COLO668 (cell line): Measurements from ENCODE around the gene MTSS2.

Experiments used
- DNase-seq: peaks from one replicate; lab custom pipeline; 2025; ENCODE audit not compliant: unreplicated experiment; lab: John Stamatoyannopoulos, UW

Gene MTSS2

GRCh38 chr16:70687102-70687511 is 1.3 kb upstream of the MTSS2 start:
- peak; percentile 73 for DNase-seq

DNA sequence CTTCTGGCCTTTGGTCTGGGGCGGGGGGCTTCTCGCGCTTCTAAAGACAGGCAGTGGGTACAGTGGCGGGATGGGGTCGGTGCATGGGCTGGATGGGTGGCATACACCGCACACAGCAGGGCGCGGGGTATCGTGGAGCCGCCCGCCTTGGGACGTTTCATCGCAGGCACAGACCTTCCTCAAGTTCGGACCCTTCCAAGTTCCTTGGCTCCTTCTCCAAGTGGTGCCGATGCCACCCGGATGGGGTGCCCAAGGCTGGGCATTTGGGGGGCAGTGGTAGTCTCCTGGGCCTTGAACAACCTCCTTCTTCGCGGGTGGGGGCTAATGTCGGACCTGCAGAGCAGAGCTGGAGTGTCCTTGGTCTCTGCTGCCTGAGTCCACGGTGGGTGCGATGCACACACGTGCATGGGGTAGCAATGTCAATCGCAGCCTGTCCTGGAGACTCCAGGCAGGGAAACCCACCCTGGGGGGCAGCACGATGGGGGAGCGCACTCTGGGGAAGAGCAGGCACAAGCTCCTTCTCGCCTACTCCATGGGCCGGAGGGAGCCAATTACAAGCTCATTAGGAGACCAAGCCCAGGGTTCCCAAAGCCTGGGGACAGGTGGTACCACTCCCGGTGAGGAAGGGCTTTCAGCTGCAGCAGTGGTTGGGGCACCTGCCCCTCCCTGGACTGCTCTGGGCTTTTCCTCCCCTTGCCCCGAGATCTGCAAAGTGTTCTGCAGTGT is 686 bp upstream of the MTSS2 start:
- DNase-seq, result peak; percentile 71

GRCh38 chr16:70685061-70685937 is 554 bp downstream of the MTSS2 start:
- DNase-seq, result peak; percentile 77

DNA sequence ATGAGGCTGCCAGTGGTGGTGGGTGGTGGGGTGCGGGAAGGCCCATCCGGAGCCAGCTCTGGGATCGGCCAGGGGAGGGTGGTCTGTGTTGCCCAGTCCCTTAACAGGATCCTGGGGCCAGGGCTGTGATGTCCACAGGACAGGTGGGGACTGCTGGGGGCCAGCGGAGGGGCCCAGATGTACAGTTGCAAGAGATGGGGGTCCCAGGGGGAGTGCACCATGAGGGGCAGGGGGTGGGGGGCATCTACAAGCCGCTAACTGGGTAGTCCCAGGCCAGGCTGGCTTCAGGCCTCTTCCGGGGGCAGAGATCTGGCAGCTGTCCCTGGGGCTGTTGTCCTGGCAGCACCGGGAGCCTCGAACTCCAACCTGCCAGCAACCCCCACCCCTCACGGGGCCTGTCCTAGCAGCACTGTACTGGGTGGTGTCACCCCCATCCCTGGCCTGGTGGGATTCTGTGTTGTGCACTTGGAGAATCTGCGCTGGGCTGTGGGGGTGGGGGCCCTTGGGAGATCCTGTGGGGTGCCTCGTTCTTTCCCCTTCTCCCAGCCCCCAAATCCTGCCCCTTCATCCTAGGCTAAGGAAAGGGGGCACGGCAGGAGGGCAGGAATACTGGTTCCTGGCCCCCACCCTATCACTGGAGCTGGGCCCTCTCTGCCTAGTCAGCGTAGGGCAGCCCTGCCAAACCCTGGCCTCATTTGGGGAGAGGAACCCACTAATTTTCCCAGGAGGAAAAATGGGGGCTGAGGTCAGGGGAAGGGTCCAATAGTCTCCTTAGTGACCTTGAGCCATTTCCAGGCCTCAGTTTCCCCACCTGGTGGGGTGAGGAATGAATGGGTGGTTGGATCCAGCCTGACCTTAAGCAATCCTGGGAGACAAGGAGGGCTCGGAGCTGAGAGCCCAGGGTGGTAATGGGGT is 1.4 kb downstream of the MTSS2 start:
- DNase-seq, result peak; percentile 15

DNA sequence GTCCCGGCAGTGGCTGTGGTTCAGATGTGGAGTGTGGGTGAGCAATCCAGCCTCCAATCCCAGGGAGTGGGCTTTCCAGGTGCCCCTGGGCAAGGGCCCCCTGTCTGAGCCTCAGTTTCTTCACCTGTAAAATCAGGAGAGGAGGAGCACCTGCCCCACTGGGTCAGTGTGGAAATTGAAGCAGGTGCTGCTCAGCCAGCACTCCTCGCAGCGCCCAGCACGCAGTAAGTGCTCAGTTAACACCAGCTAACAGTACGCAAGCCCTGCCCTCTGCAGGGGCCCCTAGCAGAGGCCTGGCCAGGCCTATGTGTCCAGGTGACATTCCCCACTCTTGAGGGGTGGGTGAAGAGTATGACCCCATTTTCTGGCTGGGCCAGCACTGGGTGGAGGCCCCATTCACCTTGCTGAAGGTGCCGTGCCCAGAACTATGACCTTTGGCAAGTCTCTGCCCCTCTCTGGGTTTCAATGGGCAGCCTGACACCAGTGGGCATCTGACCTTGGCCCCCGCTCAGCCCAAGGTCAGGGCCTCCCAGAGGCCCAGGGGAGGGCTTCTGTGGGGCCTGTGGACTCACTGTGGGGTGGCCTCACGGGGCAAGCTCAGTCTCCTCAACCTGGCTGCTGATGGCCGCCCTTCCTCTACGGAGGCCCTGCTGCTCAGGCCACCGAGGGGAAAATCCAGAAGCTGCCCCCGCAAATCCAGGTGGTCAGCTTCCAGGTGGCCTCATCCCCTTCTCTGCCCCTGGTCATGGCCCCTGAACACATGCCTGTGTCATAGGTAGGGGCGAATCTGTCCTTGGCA is 2.5 kb downstream of the MTSS2 start:
- DNase-seq, result no peak

- DNase-seq, result peak; percentile 24
Measured at GRCh38 chr16:70682239-70683145, 3.4 kb downstream of the MTSS2 start.

- DNase-seq, result no peak
Measured at GRCh38 chr16:70681382-70682238, 4.2 kb downstream of the MTSS2 start.

DNA sequence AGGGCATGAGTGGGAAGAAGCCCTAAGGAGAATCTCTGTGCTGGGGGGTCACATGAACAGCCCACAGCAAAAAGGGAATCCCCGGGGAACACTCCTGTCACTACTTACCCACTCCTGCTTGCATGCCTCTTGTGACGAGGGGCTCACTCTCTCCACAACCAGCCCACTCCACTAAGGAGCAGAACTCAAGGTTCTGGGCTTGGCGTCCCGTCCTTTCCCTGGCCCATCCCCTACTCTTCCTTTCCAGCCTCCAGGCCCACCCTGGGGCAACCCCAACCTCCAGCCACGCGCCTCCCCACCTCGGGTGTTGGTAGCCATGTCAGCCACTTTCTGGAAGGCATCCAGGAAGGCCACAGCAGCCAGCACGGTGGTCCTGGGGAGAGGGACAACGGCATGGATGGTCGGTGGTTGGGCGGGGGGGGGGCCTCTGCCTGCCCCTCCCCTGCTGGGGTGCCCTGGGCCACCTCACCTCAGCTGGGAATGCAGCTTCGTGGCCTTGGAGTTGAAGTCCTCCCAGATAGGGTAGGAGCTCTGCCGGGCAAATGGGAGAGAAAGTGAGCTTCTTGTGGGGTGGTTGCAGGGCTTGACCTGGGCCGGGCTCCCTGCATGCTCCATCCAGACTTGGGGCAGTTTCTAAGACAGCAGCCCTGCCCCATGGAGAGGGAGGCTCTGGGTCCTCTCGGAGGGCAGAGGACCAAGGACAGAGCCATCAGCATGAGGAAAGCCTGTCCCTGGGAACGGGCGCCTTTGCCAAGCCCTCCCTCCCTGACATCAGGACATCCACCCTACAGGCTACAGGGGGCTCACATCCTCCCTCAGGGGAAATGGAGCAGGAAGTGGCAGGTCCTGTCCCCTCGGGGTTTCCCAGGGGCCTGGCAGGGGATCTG is 5.1 kb downstream of the MTSS2 start:
- DNase-seq, result no peak

DNA sequence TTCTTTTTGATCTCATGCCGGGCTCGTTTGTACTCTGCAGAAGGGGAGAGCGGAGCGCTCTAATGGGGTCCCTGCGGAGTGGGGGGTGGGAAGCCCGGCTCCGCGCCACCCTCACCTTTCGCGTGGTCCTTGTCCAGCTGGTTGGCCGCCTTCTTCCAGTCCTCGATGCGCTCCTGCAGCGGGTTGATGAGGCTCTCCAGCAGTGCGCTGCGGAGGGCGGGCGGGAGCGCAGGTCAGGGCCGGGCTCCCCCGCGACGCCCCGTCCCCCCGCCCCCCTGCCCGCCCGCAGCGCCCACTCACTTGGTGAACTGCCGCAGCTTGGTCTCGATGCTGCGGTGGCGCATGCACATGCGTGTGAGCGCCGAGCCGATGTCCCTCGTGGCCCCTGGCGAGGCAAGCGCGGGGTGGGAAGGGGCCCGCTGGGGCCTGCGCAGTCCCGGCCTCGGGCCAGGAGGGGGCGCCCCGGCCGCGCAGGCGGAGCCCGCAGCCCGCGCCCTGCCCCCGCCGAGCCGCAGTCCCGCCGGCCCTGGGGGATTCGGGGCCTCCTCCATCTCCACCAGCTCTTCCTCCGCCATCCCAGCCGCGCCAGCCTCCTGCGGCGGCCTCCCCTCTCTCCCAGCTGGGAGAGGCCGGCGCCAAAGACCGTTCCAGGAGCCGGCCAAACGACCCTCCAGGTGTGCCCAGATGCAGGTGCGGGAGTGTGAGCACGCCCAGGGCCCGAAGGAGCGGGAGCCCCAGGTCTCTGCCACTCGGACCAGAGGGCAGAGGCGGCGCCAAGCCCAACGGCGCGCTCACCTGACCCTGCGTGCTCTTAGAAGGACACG is 6.0 kb downstream of the MTSS2 start:
- no peak for DNase-seq

DNA sequence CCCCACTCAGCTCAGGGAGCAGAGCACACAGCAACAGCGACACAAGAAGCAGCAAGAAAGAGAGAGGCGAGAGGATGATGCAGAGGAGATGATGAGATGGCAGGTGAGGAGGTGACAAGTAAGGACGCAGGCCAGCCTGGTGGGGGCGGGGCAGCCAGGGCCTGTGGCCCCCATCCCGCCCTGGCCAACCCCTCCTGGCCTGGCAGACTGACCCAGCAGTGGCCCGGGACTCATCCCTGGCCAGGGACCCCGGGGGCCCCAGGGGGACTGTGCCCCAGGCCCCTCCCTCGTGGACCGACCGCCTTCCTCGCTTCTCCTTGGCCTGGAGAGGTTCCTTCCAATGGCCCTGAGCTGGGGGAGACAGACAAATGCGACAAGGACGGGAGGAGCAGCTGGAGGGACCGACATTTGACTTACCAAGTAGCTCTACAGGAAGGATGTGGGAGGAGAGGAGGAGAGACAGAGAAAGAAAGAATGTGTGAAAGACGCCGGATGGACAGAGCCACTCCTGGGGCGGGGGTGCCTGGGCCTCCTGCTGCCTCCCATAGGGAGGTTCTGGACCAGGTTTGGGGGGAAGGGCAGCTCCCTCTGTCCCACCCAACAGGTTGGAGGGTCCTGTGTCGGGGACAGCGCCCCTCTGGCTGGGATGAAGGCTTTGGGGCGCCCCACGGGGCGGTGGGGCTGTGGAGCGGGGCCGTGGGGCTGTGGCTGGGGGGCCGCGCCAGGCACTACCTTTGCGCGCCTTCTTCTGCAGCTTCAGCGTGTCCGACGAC is 6.8 kb downstream of the MTSS2 start:
- DNase-seq, result no peak

GRCh38 chr16:70678121-70678897 is 7.5 kb downstream of the MTSS2 start:
- no peak for DNase-seq

DNA sequence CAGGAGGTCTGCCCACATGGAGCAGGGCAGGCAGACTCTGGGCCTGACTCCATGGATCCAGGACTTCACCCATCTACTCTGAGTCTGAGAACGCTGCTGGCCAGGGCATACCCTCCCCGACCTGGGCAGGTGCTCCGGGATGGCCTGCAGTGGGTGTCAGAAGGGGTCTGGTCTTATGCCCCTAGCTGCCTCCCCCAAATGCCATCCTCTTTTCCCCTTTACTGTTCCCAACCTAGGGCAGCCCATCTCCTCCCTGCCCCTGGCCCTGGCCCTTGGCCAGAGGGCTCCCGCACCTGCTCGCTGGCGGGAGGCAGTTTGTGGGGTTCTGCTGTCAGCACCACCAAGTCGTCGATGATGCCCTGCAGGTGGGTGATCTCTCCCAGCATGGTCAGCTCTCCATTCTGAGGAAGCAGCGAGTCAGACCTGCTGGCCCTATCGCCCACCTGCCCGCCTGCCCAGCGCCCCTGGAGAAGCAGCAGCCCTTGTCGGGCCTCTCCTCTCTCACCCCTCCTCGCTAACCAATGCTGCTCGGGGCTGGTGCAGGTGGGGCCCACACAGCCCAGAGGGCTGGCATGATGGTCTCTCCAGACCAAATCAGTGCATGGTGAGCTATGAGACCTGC is 8.2 kb downstream of the MTSS2 start:
- no peak for DNase-seq

GRCh38 chr16:70676675-70677498 is 9.0 kb downstream of the MTSS2 start:
- no peak for DNase-seq
